ENCODE data around the gene NDUFB8. TPM values are rescaled to one million over a fixed set of nuclear protein-coding genes. Genes with fewer than 3 reads are reported as not detected.
A peak's percentile ranks its signal among the peaks of the same experiment; 100 is the strongest.

NDUFB8 gene
- total RNA-seq, 4 donors from 2014 or later, result 122 to 229 (median 167) TPM

DNA sequence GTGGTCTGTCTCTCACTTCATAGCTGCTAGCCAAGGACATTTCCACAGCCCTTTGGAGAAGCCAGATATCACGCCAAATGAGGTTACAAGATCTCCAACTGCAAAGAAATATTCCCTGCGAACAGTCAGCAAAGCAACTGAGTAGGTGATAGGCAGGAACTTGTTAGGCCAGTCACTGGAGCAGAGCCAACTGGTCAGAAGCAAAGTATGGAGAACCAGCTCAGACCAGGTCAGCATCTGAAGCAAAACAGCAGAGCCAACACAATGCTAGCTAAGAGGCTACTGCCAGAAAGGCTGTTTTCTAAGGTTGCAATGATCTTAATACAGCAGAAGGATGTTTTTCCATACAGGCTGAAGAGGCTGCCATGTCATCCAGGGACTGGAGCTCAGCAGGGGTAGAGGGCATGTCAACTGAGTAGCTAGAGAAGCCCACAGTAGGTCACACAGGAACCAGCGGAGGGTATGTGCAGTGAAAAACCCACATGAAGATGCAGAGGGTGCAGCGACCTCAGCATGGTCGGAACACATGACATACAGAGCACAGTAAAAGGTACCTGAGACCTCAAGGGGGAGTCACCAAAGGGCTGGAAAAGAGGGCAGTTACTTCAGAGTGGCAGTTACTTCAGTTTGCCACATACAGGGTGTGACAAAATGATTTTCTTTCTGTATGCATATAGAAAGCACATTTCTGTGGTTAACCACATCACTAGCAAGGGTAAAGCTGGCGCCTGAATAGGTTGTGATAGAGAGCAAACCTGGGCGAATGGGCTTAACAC, 18.9 kb downstream of the NDUFB8 start:
- H3K4me1 ChIP-seq, result peaks cover 0 to 4% (median 0%) of the 10 kb centered on the region in 4 donors
- H3K4me3 ChIP-seq, result no peak overlapping the region
- TF ChIP-seq POLR2A (IDR thresholded peaks at IDR 0.05), result no peak
- no peaks in the 10 kb centered on the region for H3K27me3 ChIP-seq
- peak overlapping the region in 1 of 4 donors; percentile 17 for H3K27ac ChIP-seq
- peak in 1 of 3 donors; percentile 22 for DNase-seq
- H3K9me3 ChIP-seq, result no peaks in the 10 kb centered on the region
- H3K36me3 ChIP-seq, result peaks cover 0 to 3% (median 0%) of the 10 kb centered on the region in 3 donors

DNA sequence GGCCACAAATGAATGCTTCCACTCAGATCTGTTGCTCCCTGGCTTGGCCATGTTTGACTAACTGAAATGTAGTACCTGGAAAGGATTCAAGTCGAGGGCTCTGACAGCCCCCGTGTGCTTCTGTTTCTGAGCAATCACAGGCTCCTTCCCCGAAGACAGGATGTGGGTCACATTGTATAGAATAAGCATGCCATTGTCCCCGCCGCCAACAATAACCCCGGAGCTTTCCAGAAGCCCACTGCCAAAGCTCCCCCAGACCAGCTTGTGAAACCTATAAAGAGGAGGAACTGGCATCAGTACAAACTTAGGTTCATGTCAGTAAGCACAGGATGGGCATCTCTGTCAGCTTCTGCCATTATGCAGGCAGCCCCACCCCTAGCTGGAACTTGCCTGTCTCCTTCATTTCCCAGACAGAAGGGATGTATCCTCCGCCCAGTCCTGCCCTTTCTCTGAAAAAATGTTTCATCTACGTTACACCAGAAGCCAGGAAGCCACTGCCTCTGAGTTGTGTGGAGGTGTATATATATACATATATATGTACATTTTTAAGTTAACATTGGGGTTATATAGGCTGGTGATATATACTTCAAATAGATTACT, 20.3 kb downstream of the NDUFB8 start:
- no peak for DNase-seq
- H3K27me3 ChIP-seq, result no peaks in the 10 kb centered on the region
- peaks cover 0 to 4% (median 0%) of the 10 kb centered on the region in 4 donors for H3K4me1 ChIP-seq
- H3K4me3 ChIP-seq, result no peak overlapping the region
- H3K27ac ChIP-seq, result peak overlapping the region in 1 of 4 donors; percentile 12
- H3K9me3 ChIP-seq, result no peaks in the 10 kb centered on the region
- no peak for TF ChIP-seq POLR2A (IDR thresholded peaks at IDR 0.05)
- TF ChIP-seq, protein P1, sequence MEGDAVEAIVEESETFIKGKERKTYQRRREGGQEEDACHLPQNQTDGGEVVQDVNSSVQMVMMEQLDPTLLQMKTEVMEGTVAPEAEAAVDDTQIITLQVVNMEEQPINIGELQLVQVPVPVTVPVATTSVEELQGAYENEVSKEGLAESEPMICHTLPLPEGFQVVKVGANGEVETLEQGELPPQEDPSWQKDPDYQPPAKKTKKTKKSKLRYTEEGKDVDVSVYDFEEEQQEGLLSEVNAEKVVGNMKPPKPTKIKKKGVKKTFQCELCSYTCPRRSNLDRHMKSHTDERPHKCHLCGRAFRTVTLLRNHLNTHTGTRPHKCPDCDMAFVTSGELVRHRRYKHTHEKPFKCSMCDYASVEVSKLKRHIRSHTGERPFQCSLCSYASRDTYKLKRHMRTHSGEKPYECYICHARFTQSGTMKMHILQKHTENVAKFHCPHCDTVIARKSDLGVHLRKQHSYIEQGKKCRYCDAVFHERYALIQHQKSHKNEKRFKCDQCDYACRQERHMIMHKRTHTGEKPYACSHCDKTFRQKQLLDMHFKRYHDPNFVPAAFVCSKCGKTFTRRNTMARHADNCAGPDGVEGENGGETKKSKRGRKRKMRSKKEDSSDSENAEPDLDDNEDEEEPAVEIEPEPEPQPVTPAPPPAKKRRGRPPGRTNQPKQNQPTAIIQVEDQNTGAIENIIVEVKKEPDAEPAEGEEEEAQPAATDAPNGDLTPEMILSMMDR (IDR thresholded peaks at IDR 0.05), result no peak
- H3K36me3 ChIP-seq, result peaks cover 0 to 3% (median 0%) of the 10 kb centered on the region in 3 donors

DNA sequence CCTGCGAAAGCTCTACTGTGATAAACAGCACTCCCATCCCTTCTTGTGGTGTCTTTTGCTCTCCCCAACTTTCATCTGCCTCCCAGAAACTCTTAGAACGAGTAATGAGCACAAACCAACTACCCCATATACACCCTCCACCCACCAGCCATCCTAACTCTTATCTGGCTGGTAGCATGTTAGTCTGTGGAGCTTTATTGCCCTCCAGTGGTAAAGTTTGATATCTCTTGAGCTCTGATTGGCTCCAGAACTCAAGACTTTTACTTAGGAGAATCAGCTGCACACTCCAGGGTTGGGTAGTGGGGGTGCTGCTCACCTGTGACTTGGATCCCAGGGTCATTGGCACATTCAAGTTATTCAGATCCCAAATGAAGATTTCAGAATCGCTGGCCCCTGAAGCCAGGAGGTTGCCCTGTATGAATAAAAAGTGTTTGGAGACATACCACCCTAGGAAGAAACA, 20.9 kb downstream of the NDUFB8 start:
- Histone ChIP-seq H3K27ac (peak overlapping the region in 1 of 4 donors; percentile 12), H3K4me3 (no peak overlapping the region), H3K27me3 (no peaks in the 10 kb centered on the region), H3K4me1 (peaks cover 0 to 4% (median 0%) of the 10 kb centered on the region in 4 donors), H3K36me3 (peaks cover 0 to 3% (median 0%) of the 10 kb centered on the region in 3 donors), H3K9me3 (no peaks in the 10 kb centered on the region)
- DNase-seq, result no peak
- TF ChIP-seq, protein P1 (IDR thresholded peaks at IDR 0.05), result peak in 4 of 6 experiments; percentile 30 to 60 (median 52)
- TF ChIP-seq POLR2A (IDR thresholded peaks at IDR 0.05), result no peak

DNA sequence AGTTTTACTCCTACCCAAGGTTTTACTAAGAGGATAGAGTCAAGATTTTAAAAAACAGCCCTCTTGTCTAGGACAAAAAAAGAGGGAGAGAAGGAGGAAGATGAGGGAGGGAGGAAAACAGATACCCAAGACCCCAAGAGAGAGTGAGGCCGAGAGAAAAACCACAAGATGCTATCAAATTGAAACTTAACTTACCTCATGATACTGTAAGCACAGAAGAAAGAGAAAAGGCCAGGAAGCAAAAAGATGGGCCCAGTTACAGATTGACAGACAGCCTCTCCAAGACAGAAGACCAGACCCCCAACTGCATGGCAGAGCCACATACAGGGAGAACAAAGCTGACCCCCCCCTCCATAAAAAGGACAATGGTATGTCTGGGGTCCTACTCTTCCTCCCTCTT, 21.4 kb downstream of the NDUFB8 start:
- no peaks in the 10 kb centered on the region for H3K9me3 ChIP-seq
- H3K36me3 ChIP-seq, result peaks cover 0 to 3% (median 0%) of the 10 kb centered on the region in 3 donors
- peaks cover 0 to 4% (median 0%) of the 10 kb centered on the region in 4 donors for H3K4me1 ChIP-seq
- DNase-seq, result no peak
- H3K27me3 ChIP-seq, result no peaks in the 10 kb centered on the region
- no peak overlapping the region for H3K27ac ChIP-seq
- no peak overlapping the region for H3K4me3 ChIP-seq
- TF ChIP-seq POLR2A (IDR thresholded peaks at IDR 0.05), result no peak
- TF ChIP-seq, protein P1 (IDR thresholded peaks at IDR 0.05), result no peak

DNA sequence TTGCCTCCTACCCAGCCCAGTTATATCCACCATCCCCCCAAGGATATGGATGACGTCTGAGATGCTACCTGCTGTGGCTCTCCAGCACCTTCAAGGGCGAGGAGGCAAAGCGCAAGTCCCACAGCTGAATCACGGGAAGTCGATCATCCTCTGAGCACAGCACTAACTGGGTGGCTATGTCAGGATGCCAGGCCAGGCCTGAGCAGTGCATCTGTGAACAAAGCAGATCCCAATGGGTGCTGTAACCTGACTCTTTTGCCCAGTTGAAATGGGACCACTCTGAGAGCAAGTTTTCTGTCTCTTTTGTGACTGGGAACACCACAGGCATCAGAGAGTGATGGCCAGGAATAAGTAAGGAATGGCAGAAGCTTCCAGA, 22.3 kb downstream of the NDUFB8 start:
- TF ChIP-seq POLR2A (IDR thresholded peaks at IDR 0.05), result no peak
- TF ChIP-seq, protein P1 (IDR thresholded peaks at IDR 0.05), result no peak
- Histone ChIP-seq H3K27me3 (no peaks in the 10 kb centered on the region), H3K4me1 (peaks cover 0 to 4% (median 0%) of the 10 kb centered on the region in 4 donors), H3K4me3 (no peak overlapping the region), H3K27ac (no peak overlapping the region), H3K9me3 (no peaks in the 10 kb centered on the region), H3K36me3 (peaks cover 0 to 3% (median 0%) of the 10 kb centered on the region in 3 donors)
- no peak for DNase-seq

Measured in Peyer's patch (tissue), 4 donors.